Measurements from ENCODE around the gene CFAP410.
"Not testable (repeated sequence)": the region's sequence is repeated elsewhere in the genome, so short reads cannot be mapped to it uniquely, and the experiment has no call there.

CFAP410 gene

DNA sequence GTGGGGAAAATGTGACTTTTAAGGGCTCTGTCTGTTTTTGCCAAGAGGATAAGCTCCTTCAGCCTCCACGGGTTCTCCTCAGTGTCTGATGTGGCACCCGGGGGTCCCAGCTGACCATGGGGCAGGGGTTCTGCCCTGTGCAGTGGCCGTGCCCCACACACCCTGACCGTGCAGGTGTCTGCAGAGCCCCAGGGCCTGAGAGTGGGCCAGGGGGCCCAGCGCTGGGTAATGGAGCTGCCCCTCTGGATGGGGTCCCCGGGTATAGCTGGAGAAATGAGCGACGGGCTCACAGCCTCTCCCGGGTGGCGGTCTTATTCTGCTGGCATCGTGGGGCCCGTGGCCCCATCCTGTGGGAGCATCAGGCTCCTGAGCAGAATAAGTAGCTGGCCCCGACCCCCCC is 42.3 kb downstream of the CFAP410 start:
- DNase-seq = no peak

DNA sequence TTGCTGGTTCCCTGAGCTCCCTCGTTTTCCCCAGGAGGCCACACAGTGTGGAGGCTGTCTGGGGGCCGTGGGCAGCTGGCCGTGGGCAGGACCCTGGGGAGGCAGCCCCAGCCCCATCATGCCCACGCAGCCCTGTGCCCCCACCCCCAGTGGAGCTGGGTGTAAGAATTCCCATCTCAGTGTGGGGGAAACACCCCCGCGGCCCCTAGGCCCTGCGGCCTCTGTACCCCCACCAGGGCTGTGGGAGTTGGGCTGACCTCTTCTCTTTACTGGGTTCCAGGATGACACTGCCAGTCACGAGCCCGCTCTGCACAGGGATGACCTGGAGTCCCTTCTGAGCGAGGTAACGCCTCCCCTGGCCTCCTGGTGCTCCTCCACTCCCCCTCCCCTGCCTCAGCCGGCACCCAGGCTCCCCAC is 43.1 kb downstream of the CFAP410 start:
- no peak for DNase-seq

DNA sequence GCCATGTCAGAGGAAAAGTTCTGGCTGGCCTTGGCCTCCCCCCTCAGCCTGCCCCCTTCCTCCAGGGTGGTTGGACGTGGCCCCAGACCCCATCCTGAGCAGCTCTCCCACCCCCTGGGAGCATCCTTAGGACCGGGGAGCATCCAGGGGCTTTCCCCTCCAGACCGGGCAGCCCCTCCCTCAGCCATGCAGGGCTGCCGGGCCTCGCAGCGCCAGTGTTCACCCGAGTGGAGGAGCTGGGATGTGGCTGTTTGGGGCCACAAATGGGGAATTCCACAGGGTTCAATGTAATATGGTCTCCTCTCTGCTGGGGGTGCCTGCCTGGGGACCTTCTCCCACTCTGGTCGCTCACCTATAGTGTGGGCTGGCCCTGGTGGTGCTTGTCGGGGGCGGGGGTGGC is 43.5 kb downstream of the CFAP410 start:
- DNase-seq = no peak

DNA sequence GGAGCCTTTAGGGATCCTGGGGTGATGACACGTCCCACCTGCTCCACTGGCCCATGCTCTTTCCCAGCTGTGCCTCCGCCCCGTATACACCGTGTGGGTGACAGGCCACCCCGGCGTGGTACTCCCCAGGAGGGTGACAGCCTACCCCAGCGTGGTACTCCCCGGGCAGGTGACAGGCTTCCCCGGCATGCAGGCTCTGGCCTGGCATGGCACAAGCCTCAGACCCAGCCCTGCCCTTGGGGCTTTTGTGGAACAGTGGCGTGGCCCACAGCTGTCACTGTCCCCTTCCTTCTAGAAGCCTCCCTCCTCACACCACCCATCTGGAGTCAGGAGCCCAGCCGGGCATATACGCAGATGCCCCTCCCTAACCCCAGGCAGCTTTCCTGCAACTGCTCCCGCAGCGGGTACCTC is 44.0 kb downstream of the CFAP410 start:
- no peak for DNase-seq

DNA sequence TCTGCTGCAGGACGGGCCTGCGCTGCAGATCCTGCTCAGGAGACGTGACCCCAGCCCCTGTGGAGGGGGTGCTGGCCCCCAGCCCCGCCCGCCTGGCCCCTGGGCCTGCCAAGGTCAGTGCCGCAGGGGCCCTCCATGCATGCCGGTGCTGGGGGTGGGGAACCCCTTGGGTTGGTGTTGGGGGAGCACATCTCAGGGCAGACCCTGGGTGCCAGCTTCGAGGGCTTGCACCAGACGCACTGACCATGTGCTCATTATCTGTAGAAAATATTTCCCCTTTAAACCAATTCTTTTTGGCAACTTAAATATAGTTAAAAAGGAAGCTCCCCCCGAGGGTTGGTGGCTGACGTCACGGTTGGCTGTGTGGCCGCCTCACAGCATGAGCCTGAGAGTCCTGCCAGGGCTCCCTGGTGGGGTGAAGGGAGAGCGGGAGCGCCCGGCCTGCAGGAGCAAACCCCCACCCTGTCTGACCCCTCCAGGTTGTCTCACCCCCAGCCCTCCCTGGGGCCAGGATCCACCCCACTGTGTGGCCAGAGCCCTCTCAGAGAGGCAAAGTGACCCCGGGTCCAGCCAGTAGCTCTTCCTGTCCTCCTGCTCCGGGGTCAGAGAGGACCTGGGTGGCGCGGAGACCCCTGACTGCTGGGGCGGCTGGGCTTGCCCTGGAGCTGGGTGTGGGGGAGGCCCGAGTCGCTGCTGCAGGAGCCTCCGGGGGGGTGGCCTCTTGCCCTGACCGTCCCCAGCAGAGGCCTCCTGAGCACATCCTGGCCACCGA is 44.6 kb downstream of the CFAP410 start:
- DNase-seq = no peak

DNA sequence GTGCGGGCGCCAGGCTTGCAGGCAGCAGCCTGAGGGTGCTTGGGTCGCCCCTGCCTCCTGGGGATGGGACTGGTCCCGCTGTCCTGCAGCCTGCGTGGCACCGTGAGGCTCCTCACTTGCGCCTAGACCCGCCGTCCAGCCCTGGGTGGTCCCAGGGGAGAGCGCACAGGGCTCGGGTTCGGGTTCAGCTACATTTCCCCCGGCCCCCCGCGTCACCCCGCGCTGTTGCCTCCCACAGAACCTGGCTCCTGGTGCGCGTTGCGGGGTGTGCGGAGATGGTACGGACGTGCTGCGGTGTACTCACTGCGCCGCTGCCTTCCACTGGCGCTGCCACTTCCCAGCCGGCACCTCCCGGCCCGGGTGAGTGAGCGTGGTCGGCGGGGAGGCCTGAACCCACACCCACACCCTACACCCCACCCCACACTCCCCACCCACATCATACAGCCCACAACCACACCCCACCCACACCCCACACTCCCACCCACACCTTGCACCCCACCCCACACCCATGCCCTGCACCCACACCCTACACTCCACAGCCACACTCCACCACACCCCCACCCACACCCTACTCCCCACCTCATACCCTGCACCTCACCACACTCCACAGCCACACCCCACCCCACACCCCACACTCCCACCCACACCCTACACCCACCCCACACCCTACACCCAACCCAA is 45.5 kb downstream of the CFAP410 start:
- peak; percentile 70 for DNase-seq

DNA sequence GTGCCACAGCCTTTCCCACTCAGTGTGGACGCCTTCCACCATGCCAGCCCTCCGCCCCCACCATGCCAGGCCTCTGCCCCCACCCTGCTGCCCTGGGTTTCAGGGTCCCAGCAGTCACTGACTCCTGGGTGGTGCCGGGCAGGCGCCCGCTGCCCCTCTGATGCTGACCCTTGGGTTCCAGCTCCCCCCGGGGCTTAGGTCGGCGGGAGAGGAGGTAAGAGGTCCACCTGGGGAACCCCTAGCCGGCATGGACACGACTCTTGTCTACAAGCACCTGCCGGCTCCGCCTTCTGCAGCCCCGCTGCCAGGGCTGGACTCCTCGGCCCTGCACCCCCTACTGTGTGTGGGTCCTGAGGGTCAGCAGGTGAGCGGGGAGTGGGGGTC is 46.4 kb downstream of the CFAP410 start:
- no peak for DNase-seq

DNA sequence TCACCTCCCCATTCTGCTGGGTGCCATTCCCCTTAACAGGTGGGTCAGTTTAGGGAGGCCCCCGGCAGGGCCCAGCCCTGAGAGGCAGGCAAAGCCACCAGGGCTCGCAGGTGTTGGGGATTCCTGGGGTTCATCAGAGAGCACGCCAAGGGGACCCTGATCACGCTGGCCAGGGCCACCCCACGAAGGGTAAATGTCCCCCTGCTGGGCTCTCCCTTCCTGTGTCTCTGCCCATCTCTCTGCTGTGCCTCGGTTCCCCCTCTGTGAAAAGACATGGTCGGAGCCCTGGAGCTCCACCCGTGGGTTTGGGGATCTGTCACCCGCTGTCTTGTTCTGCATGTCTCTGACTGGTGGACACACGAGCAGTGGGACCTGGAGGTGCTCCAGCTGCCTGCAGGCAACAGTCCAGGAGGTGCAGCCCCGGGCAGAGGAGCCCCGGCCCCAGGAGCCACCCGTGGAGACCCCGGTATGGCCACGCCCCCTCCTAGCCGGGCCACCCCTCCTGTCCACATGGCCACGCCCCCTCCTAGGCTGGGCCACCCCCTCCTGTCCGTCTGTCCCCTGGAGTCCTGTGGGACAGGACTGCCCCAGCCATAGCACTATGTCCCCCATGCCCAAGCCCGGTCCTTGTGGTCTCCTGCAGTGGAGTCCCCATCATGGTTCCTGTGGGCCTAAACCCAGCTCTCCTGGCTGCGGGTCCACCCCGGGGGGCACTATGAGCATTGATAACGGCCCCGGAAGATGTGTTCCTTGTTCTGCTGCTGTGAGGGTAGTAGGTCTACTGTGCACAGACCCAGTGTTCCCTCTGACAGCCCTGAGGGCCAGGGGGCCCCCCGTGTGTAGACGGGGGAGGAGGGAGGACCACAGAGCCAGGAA is 47.0 kb downstream of the CFAP410 start:
- DNase-seq = no peak

DNA sequence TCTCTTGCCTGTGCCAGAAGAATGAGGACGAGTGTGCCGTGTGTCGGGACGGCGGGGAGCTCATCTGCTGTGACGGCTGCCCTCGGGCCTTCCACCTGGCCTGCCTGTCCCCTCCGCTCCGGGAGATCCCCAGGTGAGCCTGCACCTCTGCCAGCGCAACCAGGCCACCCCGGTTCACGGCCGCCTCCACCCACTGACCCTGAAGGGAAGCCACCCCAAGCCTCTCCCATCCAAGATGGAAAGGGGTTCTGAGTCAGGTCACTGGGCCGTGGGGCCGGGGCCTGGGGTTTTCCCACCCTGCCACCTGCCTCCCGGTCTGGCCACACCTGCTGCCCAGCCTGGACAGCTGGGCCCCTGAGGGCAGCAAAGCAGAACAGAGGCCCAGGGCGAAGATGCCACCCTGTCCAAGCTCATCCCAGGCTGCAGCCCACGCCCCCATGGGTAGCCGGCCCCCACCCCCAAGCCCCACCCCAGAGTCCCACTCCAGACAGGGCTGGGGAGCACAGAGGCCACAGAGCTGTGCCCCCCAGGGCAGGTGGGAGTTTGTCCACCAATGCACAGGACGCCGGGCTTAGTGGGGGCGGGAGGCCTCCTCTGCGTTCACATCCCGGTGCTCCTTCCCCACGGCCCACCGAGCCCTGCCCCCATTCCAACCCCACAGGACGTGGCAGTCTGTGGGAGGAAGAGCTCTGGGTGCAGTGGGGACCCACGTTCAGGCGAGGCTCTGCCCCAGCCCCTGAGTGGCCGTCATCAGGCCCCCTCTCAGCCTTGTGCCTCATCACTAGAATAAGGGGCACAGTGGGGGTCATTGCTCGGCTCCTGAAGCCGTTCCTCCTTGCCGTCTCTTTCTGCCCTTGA is 47.9 kb downstream of the CFAP410 start:
- DNase-seq = no peak

DNA sequence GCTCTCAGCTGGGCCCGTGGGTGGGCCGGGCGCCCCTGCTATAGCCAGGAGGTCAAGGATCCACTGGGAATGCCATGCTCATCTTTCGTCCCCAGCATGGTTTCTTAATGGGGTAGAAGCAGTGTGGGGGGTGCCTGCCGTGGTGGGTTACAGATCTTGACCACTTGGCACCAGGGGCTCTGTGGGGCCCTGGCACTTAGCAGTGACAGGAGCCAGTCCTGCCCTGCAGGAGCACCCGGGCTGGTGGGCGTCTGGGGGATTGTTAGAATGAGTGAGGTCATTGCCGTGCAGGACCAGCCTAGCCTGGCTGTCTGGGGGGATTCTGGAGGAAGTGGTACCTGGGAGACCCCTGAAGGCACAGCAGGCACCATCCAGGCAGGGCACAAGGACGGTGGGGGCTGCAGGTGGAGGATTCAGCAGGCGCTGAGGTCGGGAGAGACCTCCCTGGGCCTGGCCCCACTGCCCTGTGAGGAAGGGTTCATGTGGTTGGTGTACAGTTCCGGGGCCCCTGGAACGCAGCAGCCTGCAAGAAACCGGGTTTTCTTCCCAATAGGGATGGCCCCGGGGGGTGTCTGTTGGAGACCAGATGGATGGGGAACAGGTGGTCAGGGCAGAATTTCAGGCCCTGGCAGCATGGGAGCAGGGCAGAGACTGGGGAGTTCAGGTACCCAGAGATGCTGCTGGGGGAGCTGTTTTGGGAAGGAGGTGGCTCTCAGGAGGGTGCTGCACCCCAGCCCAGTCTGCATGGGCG is 48.7 kb downstream of the CFAP410 start:
- DNase-seq = no peak

DNA sequence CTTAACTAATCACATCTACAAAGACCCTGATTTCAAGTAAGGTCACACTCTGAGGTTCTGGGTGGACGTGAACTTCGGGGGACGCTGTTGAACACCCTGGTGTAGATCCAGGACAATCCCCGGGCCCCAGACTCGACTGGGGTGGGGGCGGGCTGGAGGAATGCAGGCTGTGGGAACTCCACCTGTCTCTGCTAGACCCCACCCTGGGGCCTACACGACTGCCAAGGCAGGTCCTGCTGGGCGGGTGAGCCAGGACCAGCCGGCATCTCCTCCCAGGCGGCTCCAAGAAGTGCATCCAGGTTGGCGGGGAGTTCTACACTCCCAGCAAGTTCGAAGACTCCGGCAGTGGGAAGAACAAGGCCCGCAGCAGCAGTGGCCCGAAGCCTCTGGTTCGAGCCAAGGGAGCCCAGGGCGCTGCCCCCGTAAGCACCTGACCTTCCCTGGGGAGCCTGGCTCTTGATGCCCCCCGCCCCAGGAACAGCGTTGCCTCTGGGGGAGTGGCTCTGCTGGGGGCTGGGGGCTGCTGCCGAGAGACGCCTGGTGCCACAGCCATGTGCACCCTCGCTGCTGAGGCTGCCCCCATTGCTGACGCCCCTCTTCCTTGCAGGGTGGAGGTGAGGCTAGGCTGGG is 49.7 kb downstream of the CFAP410 start:
- no peak for DNase-seq

DNA sequence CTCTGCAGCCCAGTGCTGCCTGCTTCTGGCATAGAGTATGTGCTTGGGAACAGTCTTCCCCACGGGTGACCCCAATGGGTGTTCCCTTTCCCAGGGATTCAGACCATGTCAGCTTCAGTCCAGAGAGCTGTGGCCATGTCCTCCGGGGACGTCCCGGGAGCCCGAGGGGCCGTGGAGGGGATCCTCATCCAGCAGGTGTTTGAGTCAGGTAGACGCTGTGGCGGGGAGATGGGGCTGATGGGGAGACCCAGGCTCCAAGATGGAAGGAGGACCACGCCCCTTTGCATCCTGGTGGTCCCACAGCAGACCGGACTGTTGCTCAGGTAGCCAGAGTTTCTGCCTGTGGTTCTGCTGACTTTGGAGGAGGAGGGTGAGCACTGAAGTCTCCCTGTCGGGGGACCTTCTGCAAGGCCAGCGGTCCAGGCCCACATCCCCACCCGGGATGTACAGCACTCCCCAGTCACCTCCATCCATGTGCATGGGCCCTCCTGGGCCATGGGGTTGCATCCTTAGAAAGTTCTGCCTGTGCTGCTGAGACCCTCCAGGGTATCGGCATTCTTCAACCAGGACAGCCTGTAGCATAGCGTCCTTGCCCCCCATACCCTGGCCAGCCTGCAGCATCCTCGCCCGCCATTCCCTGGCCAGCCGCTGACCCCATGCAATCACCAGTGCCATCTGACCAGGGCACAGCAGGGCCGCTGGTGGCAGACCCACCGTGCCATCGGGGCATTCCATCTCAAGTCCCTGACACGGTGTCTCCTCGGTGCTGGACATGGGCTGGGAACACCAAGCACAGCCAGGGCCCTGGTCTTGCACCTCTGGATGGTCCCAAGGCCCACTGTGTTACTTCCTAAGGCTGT is 50.7 kb downstream of the CFAP410 start:
- DNase-seq = no peak

DNA sequence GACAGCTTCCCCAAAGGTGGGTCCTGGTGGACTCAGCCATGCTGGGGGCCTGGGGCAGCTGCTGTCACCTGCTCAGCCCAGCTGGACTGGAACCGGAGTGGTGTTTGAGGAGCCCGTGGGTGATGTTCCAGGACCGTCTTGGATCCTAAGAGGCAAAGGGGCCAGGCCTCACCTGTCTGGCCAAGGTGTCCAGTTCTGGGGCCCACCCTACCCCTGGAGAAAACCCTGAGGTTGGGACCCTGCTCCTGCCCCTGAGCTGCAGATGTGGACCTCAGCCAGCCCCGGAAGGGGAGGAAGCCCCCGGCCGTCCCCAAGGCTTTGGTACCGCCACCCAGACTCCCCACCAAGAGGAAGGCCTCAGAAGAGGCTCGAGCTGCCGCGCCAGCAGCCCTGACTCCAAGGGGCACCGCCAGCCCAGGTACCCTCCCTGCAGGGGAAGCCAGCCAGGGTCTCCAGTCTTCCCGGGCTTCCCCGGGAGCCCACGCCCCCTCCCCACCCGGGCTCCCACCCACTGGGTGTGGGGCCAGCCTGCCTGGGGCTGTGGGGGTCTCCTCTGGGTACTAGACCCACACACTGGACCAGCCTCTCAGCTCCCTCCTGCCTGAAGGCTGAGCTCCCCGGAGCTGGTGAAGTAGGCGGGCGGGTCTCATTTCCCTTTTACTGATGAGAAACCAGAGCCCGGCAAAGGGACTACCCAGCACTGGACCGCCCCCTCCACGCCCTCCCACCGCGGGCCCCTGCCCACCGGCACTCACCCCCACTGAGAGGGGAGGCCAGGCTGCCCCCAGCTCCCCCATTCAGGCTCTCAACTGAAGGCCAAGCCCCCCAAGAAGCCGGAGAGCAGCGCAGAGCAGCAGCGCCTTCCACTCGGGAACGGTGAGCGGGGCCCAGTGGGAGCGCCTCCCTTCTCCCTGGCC is 52.2 kb downstream of the CFAP410 start:
- no peak for DNase-seq

DNA sequence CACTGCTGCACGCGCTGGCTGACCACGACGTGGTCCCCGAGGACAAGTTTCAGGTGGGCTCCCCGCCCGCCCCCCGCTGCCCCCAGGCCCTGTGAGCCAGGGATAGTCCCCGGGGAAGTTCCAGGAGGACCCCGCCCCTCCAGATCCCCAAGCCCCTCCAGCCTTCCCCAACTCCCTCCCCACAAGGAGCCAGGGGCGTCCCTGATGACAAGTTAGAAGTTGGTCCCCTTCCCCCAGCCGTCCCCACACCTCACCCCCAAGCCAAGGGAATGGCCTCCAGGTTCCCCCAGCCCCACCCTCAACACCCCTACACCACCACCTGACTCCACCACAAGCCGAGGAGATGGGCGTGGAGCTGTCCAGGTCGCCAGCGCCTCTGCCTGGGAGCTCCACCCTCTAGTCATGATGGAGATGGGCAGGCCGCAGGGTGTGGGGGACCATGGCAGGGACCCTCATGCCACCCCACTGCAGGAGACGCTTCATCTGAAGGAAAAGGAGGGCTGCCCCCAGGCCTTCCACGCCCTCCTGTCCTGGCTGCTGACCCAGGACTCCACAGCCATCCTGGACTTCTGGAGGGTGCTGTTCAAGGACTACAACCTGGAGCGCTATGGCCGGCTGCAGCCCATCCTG is 53.0 kb downstream of the CFAP410 start:
- no peak for DNase-seq

DNA sequence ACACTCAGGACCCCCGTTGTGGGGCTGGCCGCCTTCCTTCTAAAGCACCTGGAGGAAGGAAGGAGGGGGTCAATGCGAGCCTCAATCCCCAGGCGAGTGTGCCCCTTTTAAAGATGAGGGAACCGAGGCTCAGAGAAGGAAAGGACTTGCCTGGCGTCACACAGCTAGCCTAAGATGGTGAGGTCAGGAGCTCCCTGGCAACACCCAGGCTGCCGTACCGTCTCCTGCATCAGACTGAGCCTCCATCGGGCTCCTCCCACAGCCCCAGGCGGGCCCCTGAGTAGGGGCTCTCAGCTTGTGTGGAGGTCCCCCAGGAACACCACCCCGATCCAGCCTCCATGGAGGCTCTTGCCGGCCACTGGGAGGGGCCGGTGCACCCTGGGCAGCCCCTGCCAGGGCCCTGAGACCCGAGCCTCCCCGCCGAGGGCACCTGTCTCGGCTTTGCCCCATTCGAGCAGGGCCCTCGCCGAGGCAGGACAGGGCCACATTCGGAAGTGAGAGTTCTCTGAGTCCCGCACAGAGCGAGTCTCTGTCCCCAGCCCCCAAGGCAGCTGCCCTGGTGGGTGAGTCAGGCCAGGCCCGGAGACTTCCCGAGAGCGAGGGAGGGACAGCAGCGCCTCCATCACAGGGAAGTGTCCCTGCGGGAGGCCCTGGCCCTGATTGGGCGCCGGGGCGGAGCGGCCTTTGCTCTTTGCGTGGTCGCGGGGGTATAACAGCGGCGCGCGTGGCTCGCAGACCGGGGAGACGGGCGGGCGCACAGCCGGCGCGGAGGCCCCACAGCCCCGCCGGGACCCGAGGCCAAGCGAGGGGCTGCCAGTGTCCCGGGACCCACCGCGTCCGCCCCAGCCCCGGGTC is 53.8 kb downstream of the CFAP410 start, which contains the start of gene AIRE:
Gene AIRE, plus strand, starts transcription at position 739 of the 855 bp plus-strand sequence. CDS start 131 bp downstream, outside the sequence.
- DNase-seq = no peak

DNA sequence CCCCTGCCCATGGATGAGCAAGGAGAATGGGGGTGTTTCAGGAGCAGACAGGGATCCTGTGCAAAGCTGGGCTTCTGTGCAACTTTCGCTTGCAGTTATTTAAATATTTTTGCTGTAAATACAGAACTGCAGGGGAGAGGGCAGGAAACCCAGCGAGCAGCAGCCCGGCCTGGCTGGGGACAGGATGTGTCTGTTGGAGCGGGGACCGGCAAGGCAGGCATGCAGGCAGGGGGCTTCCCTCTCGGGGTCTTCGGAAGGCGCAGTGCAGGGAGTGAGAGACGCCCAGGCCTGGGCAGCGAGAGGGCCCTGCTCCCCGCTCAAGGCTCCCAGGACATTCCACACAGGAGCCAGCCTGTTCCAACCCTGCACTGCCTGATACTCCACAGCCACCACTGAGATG is 55.2 kb downstream of the CFAP410 start:
- no peak for DNase-seq

DNA sequence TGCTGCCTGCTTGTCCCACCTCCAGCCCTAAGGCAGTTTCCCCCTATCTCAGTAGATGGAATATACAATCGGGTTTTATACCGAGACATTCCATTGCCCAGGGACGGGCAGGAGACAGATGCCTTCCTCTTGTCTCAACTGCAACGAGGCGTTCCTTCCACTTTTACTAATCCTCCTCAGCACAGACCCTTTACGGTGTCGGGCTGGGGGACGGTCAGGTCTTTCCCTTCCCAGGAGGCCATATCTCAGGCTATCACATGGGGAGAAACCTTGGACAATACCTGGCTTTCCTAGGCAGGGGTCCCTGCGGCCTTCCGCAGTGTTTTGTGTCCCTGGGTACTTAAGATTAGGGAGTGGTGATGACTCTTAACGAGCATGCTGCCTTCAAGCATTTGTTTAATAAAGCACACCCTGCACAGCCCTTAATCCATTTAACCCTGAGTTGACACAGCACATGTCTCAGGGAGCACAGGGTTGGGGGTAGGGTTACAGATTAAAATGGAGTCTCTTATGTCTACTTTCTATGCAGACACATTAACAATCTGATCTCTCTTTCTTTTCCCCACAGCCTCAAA is 55.9 kb downstream of the CFAP410 start:
- DNase-seq = not testable (repeated sequence)
